Fibroblast of lung (primary cell): ENCODE results near the gene DVL1.

Source experiments
- EZH2 ChIP-seq: IDR thresholded peaks from 2 replicates; pipeline ENCODE4 v1.5.1; 2012; ENCODE audit warnings: low read length, control low read depth, mild to moderate bottlenecking; ENCODE audit errors: missing control alignments
- TF ChIP-seq, protein P1 (sequence below), 2 donors: IDR thresholded peaks in 1 of 2; conservative IDR thresholded peaks in 1 of 2; 1 replicate in 1 of 2; 2 replicates in 1 of 2; pipeline ENCODE4 v1.5.1; 2011 to 2012; ENCODE audit warnings: low read length in 2 of 2, control low read depth in 1 of 2, inconsistent platforms in 1 of 2, low read depth in 1 of 2, mild to moderate bottlenecking in 1 of 2

DNA sequence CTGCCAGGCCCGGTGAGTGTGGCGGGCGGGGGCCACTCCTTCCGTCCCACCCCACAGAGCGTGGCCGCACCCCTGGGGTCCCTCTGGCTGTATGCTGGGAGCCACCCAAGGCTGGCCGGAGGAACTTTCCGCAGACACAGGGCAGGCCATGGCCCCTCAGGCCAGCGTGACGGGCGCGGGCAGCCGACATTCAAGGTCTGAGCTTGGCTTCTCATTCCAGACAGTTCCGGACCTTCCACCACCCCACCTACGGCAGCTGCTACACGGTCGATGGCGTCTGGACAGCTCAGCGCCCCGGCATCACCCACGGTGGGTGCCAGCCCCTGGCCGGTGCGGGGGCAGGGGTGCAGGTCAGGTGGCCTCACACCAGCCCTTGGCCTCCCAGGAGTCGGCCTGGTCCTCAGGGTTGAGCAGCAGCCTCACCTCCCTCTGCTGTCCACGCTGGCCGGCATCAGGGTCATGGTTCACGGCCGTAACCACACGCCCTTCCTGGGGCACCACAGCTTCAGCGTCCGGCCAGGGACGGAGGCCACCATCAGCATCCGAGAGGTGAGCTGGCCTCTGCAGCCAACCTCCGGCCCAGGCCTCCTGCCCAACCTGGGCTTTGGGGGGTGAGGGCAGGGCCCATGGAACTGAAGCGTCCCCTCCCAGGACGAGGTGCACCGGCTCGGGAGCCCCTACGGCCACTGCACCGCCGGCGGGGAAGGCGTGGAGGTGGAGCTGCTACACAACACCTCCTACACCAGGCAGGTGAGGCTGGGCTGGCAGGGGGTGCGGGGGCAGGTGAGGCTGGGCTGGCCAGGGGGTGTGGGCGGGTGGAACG is 61.7 kb downstream of the DVL1 start:
- TF ChIP-seq, protein P1, sequence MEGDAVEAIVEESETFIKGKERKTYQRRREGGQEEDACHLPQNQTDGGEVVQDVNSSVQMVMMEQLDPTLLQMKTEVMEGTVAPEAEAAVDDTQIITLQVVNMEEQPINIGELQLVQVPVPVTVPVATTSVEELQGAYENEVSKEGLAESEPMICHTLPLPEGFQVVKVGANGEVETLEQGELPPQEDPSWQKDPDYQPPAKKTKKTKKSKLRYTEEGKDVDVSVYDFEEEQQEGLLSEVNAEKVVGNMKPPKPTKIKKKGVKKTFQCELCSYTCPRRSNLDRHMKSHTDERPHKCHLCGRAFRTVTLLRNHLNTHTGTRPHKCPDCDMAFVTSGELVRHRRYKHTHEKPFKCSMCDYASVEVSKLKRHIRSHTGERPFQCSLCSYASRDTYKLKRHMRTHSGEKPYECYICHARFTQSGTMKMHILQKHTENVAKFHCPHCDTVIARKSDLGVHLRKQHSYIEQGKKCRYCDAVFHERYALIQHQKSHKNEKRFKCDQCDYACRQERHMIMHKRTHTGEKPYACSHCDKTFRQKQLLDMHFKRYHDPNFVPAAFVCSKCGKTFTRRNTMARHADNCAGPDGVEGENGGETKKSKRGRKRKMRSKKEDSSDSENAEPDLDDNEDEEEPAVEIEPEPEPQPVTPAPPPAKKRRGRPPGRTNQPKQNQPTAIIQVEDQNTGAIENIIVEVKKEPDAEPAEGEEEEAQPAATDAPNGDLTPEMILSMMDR (conservative IDR thresholded peaks at IDR 0.05 in 1 of 2, IDR thresholded peaks at IDR 0.05 in 1 of 2; ENCODE audit: low read depth in 1 of 2, low read length in 2 of 2): no peak
- no peak for TF ChIP-seq EZH2
